GM18511 (cell line): ENCODE results near the gene ZSWIM8.
"Not testable (repeated sequence)": the region's sequence is repeated elsewhere in the genome, so short reads cannot be mapped to it uniquely, and the experiment has no call there.

ENCODE experiments used
- ATAC-seq: cut with Tn5 transposase; IDR thresholded peaks from one replicate; pipeline ENCODE4 v1.9.1; 2021; ENCODE audit warnings: mild to moderate bottlenecking, moderate library complexity; ENCODE audit not compliant: unreplicated experiment

Gene ZSWIM8

GRCh38 chr10:73812657-73813056 is 27.3 kb downstream of the ZSWIM8 start:
- no peak for ATAC-seq

GRCh38 chr10:73813333-73813732 is 27.9 kb downstream of the ZSWIM8 start:
- ATAC-seq = no peak

- no peak for ATAC-seq
These were observed 29.0 kb downstream of the ZSWIM8 start for GRCh38 chr10:73814276-73814895.

GRCh38 chr10:73814896-73815718 is 29.7 kb downstream of the ZSWIM8 start:
- ATAC-seq = no peak

GRCh38 chr10:73815719-73816030 is 30.3 kb downstream of the ZSWIM8 start:
- no peak for ATAC-seq

GRCh38 chr10:73816917-73817729 is 31.7 kb downstream of the ZSWIM8 start:
- no peak for ATAC-seq

- ATAC-seq = no peak
These were observed 32.4 kb downstream of the ZSWIM8 start for GRCh38 chr10:73817826-73818225.

GRCh38 chr10:73818402-73818801 is 33.0 kb downstream of the ZSWIM8 start:
- no peak for ATAC-seq

GRCh38 chr10:73819081-73819480 is 33.7 kb downstream of the ZSWIM8 start:
- no peak for ATAC-seq

GRCh38 chr10:73819513-73820093 is 34.2 kb downstream of the ZSWIM8 start:
- no peak for ATAC-seq

GRCh38 chr10:73823391-73823790 is 38.0 kb downstream of the ZSWIM8 start:
- ATAC-seq = no peak

GRCh38 chr10:73824146-73824725 is 38.8 kb downstream of the ZSWIM8 start:
- ATAC-seq = no peak

GRCh38 chr10:73827346-73828089 is 42.1 kb downstream of the ZSWIM8 start:
- no peak for ATAC-seq

GRCh38 chr10:73828161-73828560 is 42.8 kb downstream of the ZSWIM8 start:
- ATAC-seq = no peak

GRCh38 chr10:73829090-73829489 is 43.7 kb downstream of the ZSWIM8 start:
- ATAC-seq = not testable (repeated sequence)

GRCh38 chr10:73836427-73836980 is 51.1 kb downstream of the ZSWIM8 start:
- no peak for ATAC-seq

GRCh38 chr10:73837072-73837471 is 51.7 kb downstream of the ZSWIM8 start:
- ATAC-seq = no peak

- no peak for ATAC-seq
These were observed 52.7 kb downstream of the ZSWIM8 start for GRCh38 chr10:73838008-73838567.

GRCh38 chr10:73838827-73839226 is 53.4 kb downstream of the ZSWIM8 start:
- no peak for ATAC-seq
